NB4 (cell line): ENCODE measurements around the gene SERPINB2.

Experiments
- POLR2A ChIP-seq: IDR thresholded peaks from 2 replicates; pipeline ENCODE4 v1.6.1; 2011; ENCODE audit warnings: mild to moderate bottlenecking; ENCODE audit not compliant: insufficient read length; ENCODE audit errors: extremely low read depth
- TF ChIP-seq, protein P1 (sequence below): IDR thresholded peaks from one replicate; pipeline ENCODE4 v1.5.1; 2012; ENCODE audit warnings: low read depth, low read length
- TF ChIP-seq, protein P2 (sequence below): IDR thresholded peaks from 2 replicates; pipeline ENCODE4 v1.6.1; 2011; ENCODE audit warnings: low read depth, low read length

DNA sequence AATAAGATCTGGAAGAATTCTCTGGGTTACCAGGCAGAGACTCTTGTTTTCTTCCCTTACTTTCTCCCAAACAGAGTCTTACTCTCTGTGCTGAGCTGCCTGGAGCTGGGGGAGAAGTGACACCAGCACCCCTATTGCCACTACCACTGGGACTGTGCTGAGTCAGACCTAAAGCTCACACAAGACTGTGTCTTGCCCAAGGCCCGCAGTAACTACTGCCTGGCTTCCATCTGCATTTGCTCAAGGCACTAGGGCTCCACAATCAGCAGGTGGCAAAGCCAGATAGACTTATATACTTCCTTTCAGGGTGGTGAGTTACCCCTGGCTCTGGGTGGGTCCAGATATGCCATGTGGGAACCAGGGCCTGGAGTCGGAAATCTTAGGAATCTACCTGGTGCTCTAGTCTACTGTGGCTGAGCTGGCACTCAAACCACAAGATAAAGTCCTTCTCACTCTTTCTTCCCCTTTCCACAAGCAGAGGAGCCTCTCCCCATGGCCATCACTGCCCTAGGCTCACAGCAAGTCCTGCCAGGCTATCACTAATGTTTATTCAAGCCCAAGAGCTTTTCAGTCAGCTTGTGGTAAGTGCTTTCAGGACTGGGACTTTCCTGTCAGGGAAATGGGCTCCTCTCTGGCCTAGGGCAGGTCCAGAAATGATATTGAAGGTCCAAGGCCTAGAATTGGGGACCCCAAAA is 27.6 kb upstream of the SERPINB2 start:
- TF ChIP-seq, protein P1, sequence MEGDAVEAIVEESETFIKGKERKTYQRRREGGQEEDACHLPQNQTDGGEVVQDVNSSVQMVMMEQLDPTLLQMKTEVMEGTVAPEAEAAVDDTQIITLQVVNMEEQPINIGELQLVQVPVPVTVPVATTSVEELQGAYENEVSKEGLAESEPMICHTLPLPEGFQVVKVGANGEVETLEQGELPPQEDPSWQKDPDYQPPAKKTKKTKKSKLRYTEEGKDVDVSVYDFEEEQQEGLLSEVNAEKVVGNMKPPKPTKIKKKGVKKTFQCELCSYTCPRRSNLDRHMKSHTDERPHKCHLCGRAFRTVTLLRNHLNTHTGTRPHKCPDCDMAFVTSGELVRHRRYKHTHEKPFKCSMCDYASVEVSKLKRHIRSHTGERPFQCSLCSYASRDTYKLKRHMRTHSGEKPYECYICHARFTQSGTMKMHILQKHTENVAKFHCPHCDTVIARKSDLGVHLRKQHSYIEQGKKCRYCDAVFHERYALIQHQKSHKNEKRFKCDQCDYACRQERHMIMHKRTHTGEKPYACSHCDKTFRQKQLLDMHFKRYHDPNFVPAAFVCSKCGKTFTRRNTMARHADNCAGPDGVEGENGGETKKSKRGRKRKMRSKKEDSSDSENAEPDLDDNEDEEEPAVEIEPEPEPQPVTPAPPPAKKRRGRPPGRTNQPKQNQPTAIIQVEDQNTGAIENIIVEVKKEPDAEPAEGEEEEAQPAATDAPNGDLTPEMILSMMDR, result no peak
- no peak for TF ChIP-seq POLR2A
- TF ChIP-seq, protein P2, sequence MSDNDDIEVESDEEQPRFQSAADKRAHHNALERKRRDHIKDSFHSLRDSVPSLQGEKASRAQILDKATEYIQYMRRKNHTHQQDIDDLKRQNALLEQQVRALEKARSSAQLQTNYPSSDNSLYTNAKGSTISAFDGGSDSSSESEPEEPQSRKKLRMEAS, result no peak
